Upper lobe of right lung (tissue), 1 donor: ENCODE data around the gene SELENOV. TPM values are rescaled to one million over a fixed set of nuclear protein-coding genes. Genes with fewer than 3 reads are reported as not detected.

Experiments used
- ATAC-seq: fragments of 200-7000 bp; cut with Tn5 transposase; one replicate; pipeline ENCODE4 v1.9.1; 2020; ENCODE audit warnings: mild to moderate bottlenecking, moderate library complexity
- DNase-seq: peaks from one replicate; pipeline ENCODE4 v3.0.0-alpha.2; 2020
- H3K27ac ChIP-seq: fragments of 200-600 bp; one replicate; pipeline ENCODE4 v1.8.0; 2022
- H3K27me3 ChIP-seq: fragments of 200-600 bp; one replicate; pipeline ENCODE4 v1.8.0; 2022; ENCODE audit warnings: mild to moderate bottlenecking
- H3K36me3 ChIP-seq: fragments of 200-600 bp; one replicate; pipeline ENCODE4 v1.8.0; 2022
- H3K4me1 ChIP-seq: fragments of 200-600 bp; one replicate; pipeline ENCODE4 v1.8.0; 2022
- H3K4me3 ChIP-seq: fragments of 200-600 bp; one replicate; pipeline ENCODE4 v1.8.0; 2022; ENCODE audit warnings: mild to moderate bottlenecking
- H3K9me3 ChIP-seq: fragments of 200-600 bp; one replicate; pipeline ENCODE4 v1.8.0; 2022
- intact Hi-C: fragments of 100-400 bp; cut with DNase I; formaldehyde crosslinking; loops from one replicate; pipeline ENCODE4 v1.11.0; 2022
- total RNA-seq: library from RNA; stranded (reverse); fragmentation: NEBNext Ultra II Directional; extraction: Animal tissue kit (Norgen Biotek cat#: 25700); gene quantifications from one replicate; pipeline ENCODE4 v1.2.1, GENCODE V29; 2021
- TF ChIP-seq, protein P1 (sequence below): fragments of 200-600 bp; IDR thresholded peaks from one replicate; pipeline ENCODE4 v1.8.0; 2022; ENCODE audit warnings: antibody characterized with exemption
- donor health status: DM: no; HTN: yes; CAD: no; lungs with severe emphysema.

Gene SELENOV
- total RNA-seq, 1 donor from 2014 or later, result not detected

DNA sequence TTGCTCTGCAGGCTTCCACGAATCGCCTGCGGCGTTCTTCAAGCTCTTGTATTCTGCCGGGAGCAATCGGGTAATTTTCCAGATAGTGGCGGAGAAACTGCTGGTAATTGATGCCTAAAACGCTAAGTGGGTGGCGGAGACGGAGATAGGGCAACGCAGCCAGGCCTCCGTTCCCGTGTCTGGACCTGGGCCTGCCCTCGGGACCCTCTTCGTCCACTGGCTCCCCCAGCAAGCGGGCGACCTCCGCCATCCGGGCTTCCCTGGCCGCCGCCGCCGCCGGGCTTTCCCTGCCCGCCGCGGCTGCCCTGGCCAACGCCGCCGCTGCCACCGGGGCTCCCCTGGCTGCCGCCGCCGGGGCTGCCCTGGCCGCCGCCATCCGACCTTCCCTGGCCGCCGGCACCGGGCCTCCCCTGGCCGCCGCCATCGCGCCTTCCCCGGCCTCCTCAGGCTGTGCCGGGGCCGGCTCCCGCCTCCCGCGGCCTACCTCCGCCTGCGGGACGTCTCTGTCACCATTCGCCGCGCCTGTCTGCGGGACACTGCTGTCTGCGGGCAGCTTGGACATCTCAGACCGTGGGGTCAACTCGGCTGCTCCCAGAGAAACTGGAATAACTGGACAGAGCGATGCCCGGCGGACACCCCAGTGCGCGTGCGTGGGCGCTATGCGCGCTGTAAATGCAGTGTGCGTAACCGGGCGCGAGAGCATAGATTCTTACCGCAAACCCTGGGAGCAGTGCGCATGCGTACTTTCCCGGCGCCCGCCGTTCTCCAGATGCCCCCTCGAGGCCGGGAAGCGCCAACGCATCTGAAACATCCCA is 24.8 kb downstream of the SELENOV start, which contains the start of gene EID2:
Gene EID2 (minus strand): TSS at position 644 of the 815 bp plus-strand sequence. CDS start 82 bp downstream, at position 562.
- peaks cover 20% of the 10 kb centered on the region for H3K4me1 ChIP-seq
- H3K9me3 ChIP-seq, result no peaks in the 10 kb centered on the region
- H3K27me3 ChIP-seq, result no peaks in the 10 kb centered on the region
- DNase-seq (peak; percentile 98), ATAC-seq (peak; percentile 98)
- TF ChIP-seq, protein P1, sequence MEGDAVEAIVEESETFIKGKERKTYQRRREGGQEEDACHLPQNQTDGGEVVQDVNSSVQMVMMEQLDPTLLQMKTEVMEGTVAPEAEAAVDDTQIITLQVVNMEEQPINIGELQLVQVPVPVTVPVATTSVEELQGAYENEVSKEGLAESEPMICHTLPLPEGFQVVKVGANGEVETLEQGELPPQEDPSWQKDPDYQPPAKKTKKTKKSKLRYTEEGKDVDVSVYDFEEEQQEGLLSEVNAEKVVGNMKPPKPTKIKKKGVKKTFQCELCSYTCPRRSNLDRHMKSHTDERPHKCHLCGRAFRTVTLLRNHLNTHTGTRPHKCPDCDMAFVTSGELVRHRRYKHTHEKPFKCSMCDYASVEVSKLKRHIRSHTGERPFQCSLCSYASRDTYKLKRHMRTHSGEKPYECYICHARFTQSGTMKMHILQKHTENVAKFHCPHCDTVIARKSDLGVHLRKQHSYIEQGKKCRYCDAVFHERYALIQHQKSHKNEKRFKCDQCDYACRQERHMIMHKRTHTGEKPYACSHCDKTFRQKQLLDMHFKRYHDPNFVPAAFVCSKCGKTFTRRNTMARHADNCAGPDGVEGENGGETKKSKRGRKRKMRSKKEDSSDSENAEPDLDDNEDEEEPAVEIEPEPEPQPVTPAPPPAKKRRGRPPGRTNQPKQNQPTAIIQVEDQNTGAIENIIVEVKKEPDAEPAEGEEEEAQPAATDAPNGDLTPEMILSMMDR, result peak; percentile 84
- peak within 1 kb of the TSS; percentile 70 for H3K4me3 ChIP-seq
- no peaks in the 10 kb centered on the region for H3K36me3 ChIP-seq
- intact Hi-C loops, result no loop called here
- H3K27ac ChIP-seq, result peak within 1 kb of the TSS; percentile 91

DNA sequence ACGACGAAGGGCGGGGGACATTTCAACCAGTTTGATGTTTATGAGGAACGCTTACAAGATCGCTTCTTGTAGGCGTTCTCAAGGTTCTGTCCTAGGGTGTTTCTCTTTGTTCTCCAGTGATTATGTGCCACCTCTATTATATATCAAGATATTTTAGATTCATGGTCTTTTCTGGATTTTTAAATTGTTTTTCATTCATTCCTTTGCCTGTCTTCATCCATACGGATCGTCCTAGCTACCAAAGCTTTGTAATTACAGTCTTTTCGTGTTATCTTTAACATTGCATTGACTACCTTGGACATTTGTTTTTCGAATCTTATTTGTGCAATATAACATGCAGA is 25.4 kb downstream of the SELENOV start:
- Histone ChIP-seq H3K27me3 (no peaks in the 10 kb centered on the region), H3K4me3 (peak overlapping the region; percentile 70), H3K4me1 (peaks cover 20% of the 10 kb centered on the region), H3K27ac (no peak overlapping the region), H3K36me3 (no peaks in the 10 kb centered on the region), H3K9me3 (no peaks in the 10 kb centered on the region)
- TF ChIP-seq, protein P1, result no peak
- intact Hi-C loops, result no loop called here
- DNase-seq (no peak), ATAC-seq (no peak)

DNA sequence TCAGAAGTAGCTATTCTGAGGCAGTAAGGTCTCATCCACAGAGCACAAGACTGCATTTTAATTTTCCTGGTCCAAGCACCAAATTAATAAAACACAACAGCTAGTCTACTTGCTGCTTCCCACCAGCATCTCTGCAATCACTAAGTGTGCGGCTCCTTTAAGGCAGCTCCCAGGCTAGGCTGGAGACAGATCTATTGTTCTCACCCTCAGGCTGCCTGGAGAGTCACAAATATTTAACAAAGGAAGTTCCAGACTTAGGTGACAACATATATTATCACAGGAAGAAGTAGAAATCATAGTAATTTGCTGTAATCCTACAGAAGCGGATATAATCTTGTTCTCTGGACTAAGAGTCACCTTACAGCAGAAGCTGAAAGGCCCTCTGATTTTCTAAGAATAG is 27.3 kb downstream of the SELENOV start:
- Histone ChIP-seq H3K4me1 (peaks cover 20% of the 10 kb centered on the region), H3K36me3 (no peaks in the 10 kb centered on the region), H3K27ac (no peak overlapping the region), H3K27me3 (no peaks in the 10 kb centered on the region), H3K4me3 (no peak overlapping the region), H3K9me3 (no peaks in the 10 kb centered on the region)
- intact Hi-C loops, result no loop called here
- ATAC-seq (no peak), DNase-seq (no peak)
- TF ChIP-seq, protein P1, result no peak

- H3K4me1 ChIP-seq, result peaks cover 14% of the 10 kb centered on the region
- H3K4me3 ChIP-seq, result no peak overlapping the region
- DNase-seq, result no peak
- ATAC-seq, result no peak
- no peaks in the 10 kb centered on the region for H3K9me3 ChIP-seq
- no peaks in the 10 kb centered on the region for H3K27me3 ChIP-seq
- no peak overlapping the region for H3K27ac ChIP-seq
- intact Hi-C loops, result no loop called here
- no peaks in the 10 kb centered on the region for H3K36me3 ChIP-seq
- TF ChIP-seq, protein P1, result no peak
Measured at GRCh38 chr19:39543477-39543857, 28.5 kb downstream of the SELENOV start.

DNA sequence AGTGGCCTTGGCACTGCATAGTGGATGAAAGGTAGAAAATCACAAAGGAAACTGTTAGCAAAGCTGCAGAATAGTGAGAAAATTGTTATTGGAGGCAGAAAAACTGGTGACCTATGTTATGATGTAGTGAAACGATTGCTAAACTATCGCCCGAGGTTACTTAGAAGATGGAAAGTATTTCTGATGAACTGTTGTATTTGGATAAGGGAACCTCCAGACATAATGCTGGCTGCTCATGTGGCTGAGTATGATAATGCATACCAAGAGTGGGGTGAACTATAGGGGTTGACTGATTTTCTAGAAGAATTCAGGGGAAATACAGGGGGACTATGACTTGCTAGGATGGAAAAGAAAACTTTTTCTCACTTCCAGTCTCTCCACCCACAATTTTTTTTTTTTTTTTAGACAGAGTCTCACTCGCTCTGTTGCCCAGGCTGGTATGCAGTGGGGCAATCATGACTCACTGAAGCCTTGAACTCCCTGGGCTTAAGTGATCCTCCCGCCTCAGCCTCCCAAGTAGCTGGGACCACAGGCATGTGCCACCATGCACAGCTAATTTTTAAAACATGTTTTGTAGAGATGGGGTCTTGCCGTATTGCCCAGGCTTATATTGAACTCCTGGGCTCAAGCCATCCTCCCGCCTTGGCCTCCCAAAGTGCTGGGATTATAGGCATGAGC is 29.4 kb downstream of the SELENOV start:
- TF ChIP-seq, protein P1, result no peak
- no peaks in the 10 kb centered on the region for H3K27me3 ChIP-seq
- DNase-seq (no peak), ATAC-seq (no peak)
- H3K4me1 ChIP-seq, result peaks cover 7% of the 10 kb centered on the region
- no peaks in the 10 kb centered on the region for H3K36me3 ChIP-seq
- H3K4me3 ChIP-seq, result no peak overlapping the region
- intact Hi-C loops, result no loop called here
- H3K9me3 ChIP-seq, result no peaks in the 10 kb centered on the region
- no peak overlapping the region for H3K27ac ChIP-seq
